ENCODE results near the gene ADARB2. TPM values are rescaled to one million over a fixed set of nuclear protein-coding genes. Genes with fewer than 3 reads are reported as not detected.

The ADARB2 gene
- total and polyA plus RNA-seq, 4 donors, result 0.55 to 0.70 (median 0.59) TPM; not detected in 1

DNA sequence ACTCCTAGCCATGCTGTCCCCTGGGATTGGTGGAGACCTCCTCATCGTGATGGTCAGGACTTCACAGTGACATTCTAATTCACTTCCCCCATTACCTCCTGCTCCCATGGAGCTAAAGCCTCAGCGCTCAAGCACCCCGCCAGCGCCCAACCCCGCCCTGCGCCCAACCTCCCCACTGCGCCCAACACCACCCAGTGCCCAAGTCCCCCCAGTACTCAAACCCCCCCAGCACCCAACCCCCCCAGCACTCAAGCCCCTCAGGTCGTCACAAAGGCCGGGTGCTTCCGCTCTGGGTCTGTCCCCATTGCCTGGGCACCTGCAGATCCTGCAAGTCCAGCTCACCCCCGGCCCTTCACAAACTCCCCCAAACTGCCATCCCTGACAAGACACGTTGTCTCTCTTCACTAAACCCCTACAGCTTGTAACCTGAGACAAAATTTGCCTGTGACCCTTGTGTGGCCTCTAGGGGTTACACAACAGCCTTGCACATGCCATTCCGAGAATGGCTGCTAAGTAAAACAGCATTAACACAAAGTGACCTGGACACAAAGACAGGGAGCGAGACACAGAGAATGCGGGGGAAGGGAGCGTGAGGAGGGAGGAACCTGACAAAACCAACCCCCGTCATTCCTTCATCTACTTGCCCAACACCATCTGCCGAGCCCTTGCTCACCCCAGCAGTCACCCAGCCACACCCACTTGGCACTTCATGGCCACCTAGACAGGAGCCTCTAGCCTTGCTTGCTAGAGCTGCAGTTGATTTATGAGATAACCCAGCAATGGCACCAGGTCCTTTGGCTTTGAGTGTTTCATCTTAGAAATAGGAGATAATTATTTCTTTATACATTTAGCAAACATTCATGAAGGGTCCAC lies 107.8 kb downstream of the ADARB2 start (continued):
- TF ChIP-seq EGR1 (IDR thresholded peaks at IDR 0.05; ENCODE audit: low read depth in 2 of 2) (no peak), HNF4A (conservative IDR thresholded peaks at IDR 0.05) (no peak), TAF1 (conservative IDR thresholded peaks at IDR 0.05) (no peak)
- TF ChIP-seq, protein P1, sequence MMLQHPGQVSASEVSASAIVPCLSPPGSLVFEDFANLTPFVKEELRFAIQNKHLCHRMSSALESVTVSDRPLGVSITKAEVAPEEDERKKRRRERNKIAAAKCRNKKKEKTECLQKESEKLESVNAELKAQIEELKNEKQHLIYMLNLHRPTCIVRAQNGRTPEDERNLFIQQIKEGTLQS (IDR thresholded peaks at IDR 0.05), result no peak

DNA sequence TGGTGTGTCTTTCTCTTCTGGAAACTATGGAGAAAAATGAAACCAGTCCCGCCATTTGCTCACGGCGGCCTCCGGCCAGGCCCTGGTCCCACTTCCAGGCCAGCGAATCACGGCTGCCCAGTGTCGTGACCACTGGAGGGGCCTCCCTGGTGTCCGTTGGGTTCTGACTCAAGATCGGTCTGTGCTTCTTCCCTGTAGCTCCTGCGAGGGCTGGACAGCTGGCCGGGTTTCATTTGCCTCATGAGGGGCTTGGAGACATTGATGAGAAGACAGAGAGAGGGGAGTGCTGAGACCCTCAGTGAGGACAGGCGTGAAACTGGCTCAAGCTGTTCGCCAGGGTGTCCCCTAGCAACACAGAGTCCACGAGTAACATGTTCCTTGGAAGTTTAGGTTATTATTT lies 108.6 kb downstream of the ADARB2 start:
- Histone ChIP-seq H3K27me3 (ENCODE audit: control insufficient read depth in 4 of 4, insufficient read depth in 4 of 4, low read length in 3 of 4) (peaks cover 0 to 14% (median 0%) of the 10 kb centered on the region in 4 donors), H3K4me1 (ENCODE audit: control insufficient read depth in 4 of 4, insufficient read depth in 4 of 4, low read length in 3 of 4) (no peaks in the 10 kb centered on the region), H3K4me3 (ENCODE audit: low read depth in 1 of 3, low read length in 3 of 3) (no peak overlapping the region), H3K27ac (ENCODE audit: low read depth in 1 of 2, low read length in 2 of 2) (no peak overlapping the region), H3K36me3 (ENCODE audit: control insufficient read depth in 4 of 4, insufficient read depth in 3 of 4, low read depth in 1 of 4, low read length in 3 of 4) (no peaks in the 10 kb centered on the region), H3K9ac (ENCODE audit: low read depth in 1 of 2, low read length in 2 of 2) (no peak overlapping the region), H3K9me3 (ENCODE audit: control insufficient read depth in 4 of 4, low read length in 3 of 4) (no peaks in the 10 kb centered on the region)
- 89% methylated on average over 14 of the region's 14 CpGs for WGBS
- DNase-seq (ENCODE audit: low spot score), result peak; percentile 22
- no peak for TF ChIP-seq RXRA (IDR thresholded peaks at IDR 0.05)
- TF ChIP-seq, protein P2, sequence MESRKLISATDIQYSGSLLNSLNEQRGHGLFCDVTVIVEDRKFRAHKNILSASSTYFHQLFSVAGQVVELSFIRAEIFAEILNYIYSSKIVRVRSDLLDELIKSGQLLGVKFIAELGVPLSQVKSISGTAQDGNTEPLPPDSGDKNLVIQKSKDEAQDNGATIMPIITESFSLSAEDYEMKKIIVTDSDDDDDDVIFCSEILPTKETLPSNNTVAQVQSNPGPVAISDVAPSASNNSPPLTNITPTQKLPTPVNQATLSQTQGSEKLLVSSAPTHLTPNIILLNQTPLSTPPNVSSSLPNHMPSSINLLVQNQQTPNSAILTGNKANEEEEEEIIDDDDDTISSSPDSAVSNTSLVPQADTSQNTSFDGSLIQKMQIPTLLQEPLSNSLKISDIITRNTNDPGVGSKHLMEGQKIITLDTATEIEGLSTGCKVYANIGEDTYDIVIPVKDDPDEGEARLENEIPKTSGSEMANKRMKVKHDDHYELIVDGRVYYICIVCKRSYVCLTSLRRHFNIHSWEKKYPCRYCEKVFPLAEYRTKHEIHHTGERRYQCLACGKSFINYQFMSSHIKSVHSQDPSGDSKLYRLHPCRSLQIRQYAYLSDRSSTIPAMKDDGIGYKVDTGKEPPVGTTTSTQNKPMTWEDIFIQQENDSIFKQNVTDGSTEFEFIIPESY (IDR thresholded peaks at IDR 0.05), result no peak
- TF ChIP-seq FOXA2 (IDR thresholded peaks at IDR 0.05), result no peak
- no peak for TF ChIP-seq SP1 (IDR thresholded peaks at IDR 0.05)
- TF ChIP-seq GABPA (IDR thresholded peaks at IDR 0.05 in 1 of 2, conservative IDR thresholded peaks at IDR 0.05 in 1 of 2), result no peak

DNA sequence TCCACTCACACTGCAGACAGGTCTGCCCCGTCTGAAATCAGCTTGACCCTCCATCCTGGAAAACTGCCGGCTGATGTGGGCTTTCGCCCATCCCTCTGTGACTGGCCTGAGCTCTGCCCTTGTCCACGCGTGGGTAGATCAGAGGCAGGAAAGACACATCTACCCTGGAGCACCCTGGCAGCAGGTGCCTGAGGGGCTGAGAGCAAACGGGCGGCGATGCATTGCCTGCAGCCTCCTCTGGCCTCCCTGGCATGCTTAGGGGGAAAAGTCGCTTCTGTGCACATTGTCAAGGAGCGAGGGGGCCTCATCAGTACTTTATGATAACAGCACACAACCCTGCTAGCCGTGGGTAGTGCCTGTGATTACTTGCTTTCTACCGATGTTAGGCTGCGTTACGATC lies 109.4 kb downstream of the ADARB2 start:
- no peak overlapping the region for H3K27ac ChIP-seq (ENCODE audit: low read depth in 1 of 2, low read length in 2 of 2)
- no peak overlapping the region for H3K9ac ChIP-seq (ENCODE audit: low read depth in 1 of 2, low read length in 2 of 2)
- H3K4me1 ChIP-seq (ENCODE audit: control insufficient read depth in 4 of 4, insufficient read depth in 4 of 4, low read length in 3 of 4), result no peaks in the 10 kb centered on the region
- peak; percentile 5 for DNase-seq (ENCODE audit: low spot score)
- no peaks in the 10 kb centered on the region for H3K9me3 ChIP-seq (ENCODE audit: control insufficient read depth in 4 of 4, low read length in 3 of 4)
- H3K27me3 ChIP-seq (ENCODE audit: control insufficient read depth in 4 of 4, insufficient read depth in 4 of 4, low read length in 3 of 4), result peaks cover 0 to 12% (median 0%) of the 10 kb centered on the region in 4 donors
- H3K36me3 ChIP-seq (ENCODE audit: control insufficient read depth in 4 of 4, insufficient read depth in 3 of 4, low read depth in 1 of 4, low read length in 3 of 4), result no peaks in the 10 kb centered on the region
- 80% methylated on average over 14 of the region's 14 CpGs for WGBS
- TF ChIP-seq JUND (IDR thresholded peaks at IDR 0.05) (no peak), SP1 (IDR thresholded peaks at IDR 0.05) (no peak), EGR1 (IDR thresholded peaks at IDR 0.05; ENCODE audit: low read depth in 2 of 2) (no peak), RXRA (IDR thresholded peaks at IDR 0.05) (no peak), RAD21 (IDR thresholded peaks at IDR 0.05) (no peak), TAF1 (conservative IDR thresholded peaks at IDR 0.05) (no peak), FOXA2 (IDR thresholded peaks at IDR 0.05) (no peak), GABPA (IDR thresholded peaks at IDR 0.05 in 1 of 2, conservative IDR thresholded peaks at IDR 0.05 in 1 of 2) (no peak)
- TF ChIP-seq, protein P3, sequence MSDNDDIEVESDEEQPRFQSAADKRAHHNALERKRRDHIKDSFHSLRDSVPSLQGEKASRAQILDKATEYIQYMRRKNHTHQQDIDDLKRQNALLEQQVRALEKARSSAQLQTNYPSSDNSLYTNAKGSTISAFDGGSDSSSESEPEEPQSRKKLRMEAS (IDR thresholded peaks at IDR 0.05), result no peak
- TF ChIP-seq, protein P4, sequence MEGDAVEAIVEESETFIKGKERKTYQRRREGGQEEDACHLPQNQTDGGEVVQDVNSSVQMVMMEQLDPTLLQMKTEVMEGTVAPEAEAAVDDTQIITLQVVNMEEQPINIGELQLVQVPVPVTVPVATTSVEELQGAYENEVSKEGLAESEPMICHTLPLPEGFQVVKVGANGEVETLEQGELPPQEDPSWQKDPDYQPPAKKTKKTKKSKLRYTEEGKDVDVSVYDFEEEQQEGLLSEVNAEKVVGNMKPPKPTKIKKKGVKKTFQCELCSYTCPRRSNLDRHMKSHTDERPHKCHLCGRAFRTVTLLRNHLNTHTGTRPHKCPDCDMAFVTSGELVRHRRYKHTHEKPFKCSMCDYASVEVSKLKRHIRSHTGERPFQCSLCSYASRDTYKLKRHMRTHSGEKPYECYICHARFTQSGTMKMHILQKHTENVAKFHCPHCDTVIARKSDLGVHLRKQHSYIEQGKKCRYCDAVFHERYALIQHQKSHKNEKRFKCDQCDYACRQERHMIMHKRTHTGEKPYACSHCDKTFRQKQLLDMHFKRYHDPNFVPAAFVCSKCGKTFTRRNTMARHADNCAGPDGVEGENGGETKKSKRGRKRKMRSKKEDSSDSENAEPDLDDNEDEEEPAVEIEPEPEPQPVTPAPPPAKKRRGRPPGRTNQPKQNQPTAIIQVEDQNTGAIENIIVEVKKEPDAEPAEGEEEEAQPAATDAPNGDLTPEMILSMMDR (IDR thresholded peaks at IDR 0.05; ENCODE audit: low read depth, low read length, missing input control), result no peak
- TF ChIP-seq, protein P5, sequence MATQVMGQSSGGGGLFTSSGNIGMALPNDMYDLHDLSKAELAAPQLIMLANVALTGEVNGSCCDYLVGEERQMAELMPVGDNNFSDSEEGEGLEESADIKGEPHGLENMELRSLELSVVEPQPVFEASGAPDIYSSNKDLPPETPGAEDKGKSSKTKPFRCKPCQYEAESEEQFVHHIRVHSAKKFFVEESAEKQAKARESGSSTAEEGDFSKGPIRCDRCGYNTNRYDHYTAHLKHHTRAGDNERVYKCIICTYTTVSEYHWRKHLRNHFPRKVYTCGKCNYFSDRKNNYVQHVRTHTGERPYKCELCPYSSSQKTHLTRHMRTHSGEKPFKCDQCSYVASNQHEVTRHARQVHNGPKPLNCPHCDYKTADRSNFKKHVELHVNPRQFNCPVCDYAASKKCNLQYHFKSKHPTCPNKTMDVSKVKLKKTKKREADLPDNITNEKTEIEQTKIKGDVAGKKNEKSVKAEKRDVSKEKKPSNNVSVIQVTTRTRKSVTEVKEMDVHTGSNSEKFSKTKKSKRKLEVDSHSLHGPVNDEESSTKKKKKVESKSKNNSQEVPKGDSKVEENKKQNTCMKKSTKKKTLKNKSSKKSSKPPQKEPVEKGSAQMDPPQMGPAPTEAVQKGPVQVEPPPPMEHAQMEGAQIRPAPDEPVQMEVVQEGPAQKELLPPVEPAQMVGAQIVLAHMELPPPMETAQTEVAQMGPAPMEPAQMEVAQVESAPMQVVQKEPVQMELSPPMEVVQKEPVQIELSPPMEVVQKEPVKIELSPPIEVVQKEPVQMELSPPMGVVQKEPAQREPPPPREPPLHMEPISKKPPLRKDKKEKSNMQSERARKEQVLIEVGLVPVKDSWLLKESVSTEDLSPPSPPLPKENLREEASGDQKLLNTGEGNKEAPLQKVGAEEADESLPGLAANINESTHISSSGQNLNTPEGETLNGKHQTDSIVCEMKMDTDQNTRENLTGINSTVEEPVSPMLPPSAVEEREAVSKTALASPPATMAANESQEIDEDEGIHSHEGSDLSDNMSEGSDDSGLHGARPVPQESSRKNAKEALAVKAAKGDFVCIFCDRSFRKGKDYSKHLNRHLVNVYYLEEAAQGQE (IDR thresholded peaks at IDR 0.05), result no peak
- TF ChIP-seq, protein P2 (IDR thresholded peaks at IDR 0.05), result no peak
- H3K4me3 ChIP-seq (ENCODE audit: low read depth in 1 of 3, low read length in 3 of 3), result no peak overlapping the region
